Fibroblast of pulmonary artery (primary cell): ENCODE measurements around the gene GPATCH4.

ENCODE experiments used
- DNase-seq: peaks from one replicate; pipeline ENCODE4 v3.0.0-alpha.2; 2010; ENCODE audit warnings: low read depth
- H3K4me3 ChIP-seq: replicated peaks from 2 replicates; pipeline ENCODE4 v1.5.1; 2011; ENCODE audit warnings: low read depth, mild to moderate bottlenecking, control low read depth, low read length, moderate library complexity
- CTCF ChIP-seq: IDR thresholded peaks from 2 replicates; pipeline ENCODE4 v1.5.1; 2011; ENCODE audit warnings: mild to moderate bottlenecking, control low read depth, low read length, inconsistent platforms; ENCODE audit errors: missing control alignments

Gene GPATCH4

DNA sequence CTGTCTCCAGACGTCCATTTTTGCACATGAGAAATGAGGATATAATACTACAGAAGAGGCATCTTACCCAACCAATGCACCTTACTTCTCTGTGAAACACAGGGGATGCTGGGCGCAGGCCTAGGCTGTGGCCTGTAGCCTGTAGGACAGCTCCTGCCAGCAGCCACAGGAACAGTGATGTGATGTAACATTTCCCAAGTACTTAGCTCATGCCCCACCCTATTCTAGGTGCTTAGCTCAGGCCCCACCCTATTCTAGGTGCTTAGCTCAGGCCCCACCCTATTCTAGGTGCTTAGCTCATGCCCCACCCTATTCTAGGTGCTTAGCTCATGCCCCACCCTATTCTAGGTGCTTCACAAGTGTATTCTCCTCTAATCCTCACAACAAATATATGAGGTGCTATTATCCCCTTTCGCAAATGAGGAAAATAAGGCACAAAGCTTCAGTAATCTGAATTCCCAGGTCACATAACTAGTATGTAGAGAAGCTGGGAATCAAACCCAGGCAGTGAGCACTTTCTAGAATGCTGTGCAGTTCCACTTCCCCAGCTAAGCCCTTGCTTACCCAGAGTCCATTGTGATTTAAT lies 14.3 kb downstream of the GPATCH4 start:
- DNase-seq: no peak
- no peak overlapping the region for H3K4me3 ChIP-seq
- TF ChIP-seq CTCF: no peak

GRCh38 chr1:156586323-156586722 lies 15.0 kb downstream of the GPATCH4 start:
- no peak overlapping the region for H3K4me3 ChIP-seq
- no peak for DNase-seq
- no peak for TF ChIP-seq CTCF

DNA sequence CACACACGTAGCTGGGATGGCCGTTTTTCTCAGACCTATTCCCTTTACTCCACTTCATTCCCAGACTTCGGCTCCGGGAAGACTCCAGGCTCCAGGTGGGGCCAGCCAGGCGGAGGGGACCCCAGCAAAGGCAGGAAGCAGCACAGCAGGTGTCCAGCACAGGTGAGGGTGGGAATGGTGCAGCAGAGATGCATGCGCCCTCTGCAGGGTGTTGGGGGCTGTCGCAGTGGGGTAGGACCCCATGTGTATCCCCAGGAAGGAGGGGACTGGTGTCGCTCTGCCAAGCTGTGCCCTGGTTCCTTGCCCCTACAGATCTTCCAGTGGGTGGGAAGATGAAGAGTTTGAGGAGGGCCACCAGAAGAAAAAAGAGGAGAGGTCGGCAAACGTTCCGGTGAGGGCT lies 16.5 kb downstream of the GPATCH4 start:
- DNase-seq: no peak
- H3K4me3 ChIP-seq: no peak overlapping the region
- TF ChIP-seq CTCF: peak; percentile 23

DNA sequence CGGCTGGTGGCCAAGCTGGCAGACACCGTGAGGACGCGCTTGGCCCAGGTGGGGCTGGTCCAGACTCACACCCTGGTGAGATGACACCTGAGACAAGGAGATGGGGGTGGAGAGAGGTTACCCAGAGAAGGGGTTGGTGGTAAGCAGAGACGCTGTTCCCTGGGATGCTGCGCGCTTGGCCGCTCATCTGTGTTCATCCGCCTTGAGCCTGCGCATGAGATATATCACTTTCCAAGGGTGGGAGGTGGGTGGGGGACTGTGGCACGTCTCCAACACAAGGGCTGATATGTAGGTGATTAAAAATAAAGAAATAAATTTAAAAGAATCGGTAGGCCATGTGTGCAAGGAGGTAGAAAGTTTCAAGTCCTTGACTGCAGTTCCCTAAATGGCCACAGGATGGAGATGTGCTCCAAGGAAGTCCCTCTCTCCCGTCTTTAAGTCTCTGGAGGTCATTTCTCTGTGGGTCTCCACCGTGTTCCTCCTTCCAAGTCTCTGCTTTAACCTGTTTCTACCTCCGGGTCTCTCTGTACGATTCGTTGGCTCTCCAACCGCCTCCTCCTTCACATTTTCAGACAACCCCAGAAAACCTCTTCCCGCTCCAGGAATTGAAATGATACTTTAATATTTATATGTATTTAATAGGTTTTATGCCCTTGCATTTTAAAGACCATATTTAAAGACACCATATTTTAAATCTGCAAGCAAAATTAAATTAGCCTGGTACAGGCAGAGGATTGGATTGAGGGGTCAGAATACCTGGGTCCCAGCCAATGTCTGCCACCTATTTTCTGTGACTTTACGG lies 17.3 kb downstream of the GPATCH4 start:
- no peak overlapping the region for H3K4me3 ChIP-seq
- peak; percentile 93 for DNase-seq
- TF ChIP-seq CTCF: peak; percentile 93

- TF ChIP-seq CTCF: no peak
- DNase-seq: no peak
- no peak overlapping the region for H3K4me3 ChIP-seq
Measured at GRCh38 chr1:156582388-156583017, 18.8 kb downstream of the GPATCH4 start.

- no peak overlapping the region for H3K4me3 ChIP-seq
- DNase-seq: no peak
- TF ChIP-seq CTCF: no peak
Measured at GRCh38 chr1:156581661-156582387, 19.5 kb downstream of the GPATCH4 start.
